Epithelial cell of umbilical artery (primary cell): ENCODE data around the gene ZNF71. TPM values are rescaled to one million over a fixed set of nuclear protein-coding genes. Genes with fewer than 3 reads are reported as not detected.

ENCODE experiments used
- total RNA-seq: library from RNA; depleted of rRNA; stranded (reverse); fragments of >200 nt; gene quantifications from 2 replicates; pipeline ENCODE4 v1.2.3, GENCODE V29; 2014

Gene ZNF71
- 7.3 and 9.4 TPM in 2 replicates for total RNA-seq

DNA sequence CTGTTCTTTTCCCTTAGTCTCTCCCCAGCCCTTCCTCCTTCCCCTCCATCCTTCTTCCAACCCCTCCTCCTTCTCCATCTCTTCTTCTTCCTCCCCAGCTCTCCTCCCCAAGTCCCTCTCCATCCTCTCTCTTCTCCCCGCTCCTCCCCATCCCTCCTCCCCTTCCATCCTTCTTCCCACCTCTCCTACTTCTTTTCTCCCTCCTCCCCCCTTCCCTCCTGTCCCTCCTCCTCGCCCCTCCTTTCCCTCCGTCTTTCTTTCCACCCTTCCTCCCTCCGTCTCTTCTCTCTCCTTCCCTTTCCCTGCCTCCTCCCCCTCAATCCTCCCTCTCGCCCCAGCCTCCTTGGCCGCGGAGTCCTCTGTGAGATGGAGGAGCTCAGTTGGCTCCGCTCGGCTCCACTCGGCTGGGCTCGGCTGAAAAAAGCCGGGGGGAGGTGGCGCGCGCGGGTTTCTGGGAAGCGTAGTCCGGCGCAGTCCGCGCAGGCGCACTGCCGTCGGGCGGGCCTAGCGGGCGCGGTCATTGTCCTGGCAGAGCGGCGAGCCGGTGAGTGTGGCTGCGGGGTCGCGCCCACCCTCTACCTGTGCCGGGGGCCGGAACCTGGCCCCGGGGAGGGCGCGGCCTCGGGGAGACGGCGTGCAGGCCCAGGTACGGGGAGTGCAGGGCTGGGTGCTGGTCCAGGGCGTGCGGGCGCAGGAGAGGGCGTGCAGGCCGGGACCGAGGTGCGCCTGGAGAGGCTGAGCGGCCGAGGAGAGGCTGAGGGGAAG is at the start of gene ZNF71:
Gene ZNF71 (plus strand): TSS at position 520 of the 765 bp plus-strand sequence. CDS start 6,257 bp downstream, outside the sequence.

DNA sequence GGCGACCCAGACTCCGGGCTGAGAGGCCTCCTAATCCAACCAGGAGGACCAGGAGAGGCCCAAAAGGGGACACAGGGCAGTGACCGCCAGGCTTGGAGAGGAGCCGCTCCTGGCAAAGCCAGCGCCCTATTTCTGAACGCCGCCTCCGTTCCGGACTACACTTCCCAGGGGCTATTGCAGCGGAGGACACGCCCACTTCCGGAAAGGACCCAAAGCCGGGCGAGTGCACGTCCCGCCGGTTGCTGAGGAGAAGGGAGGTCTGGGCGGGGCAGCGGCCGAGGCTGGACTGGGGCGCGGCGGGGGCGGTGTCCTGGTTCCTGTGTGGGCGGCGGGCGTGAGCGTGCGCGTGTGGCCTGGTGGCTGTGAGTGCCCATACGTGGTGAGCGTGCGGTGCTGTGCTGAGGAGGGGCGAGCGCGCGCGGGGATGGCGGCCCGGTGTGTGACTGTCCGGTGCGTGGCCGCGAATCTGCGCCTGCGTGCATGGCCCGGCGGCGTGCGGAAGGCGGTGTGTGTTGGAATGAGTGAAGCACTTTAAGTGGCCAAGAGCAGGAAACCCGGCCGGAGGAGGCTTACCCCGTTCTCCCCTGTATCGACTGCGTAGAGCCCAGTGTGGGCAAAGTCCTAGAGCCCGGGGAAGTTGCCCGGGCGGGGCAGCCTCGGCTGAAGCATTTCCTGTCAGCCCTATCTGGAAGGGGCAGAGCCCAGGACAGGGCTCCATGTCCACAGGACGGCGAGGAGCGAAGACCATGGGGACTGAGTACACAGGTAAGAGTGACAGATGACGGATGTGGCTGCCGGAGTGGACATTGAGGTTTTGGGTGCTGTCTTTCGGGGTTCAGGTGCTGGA is 27.6 kb upstream of the ZNF71 start, which contains the start of gene ZNF470:
Gene ZNF470 (plus strand): TSS at position 195 of the 847 bp plus-strand sequence. CDS start 2,844 bp downstream, outside the sequence.

DNA sequence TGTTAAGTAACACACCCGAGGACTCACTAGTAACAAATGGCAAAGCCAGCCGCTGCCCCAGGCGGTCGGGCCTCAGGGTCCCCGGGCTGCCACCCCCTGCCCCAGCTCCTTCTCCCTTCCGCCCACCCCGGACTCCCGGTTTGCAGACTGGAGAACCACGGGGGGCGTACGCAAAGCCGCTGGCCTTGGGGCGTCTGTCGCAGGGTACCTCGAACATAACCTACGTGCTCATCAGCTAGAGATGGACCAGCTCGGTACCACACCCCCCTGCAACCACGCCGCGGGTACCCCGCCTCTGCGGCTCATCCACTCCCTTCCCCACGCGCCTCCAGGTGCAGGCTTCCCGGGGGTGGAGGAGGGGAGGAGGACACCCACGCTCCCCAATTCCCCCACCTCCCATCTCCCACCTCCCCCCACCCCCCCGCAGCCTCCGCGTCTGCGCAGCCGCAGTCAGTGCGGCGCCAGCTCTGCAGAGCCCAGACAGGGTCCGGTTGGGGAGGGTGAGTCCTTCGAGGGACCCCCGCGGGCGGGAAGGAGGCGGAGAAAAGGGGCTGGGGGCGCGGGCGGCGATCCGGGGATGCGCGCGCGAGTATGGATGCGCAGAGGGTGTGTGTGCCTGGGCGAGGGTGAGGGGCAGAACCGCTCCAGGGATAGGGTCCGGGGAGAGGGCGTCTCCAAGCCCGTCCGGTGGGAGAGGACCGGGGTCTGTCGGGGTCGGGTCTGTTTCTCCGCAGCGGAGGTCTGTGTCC is 47.8 kb downstream of the ZNF71 start, which contains the start of gene SMIM17:
Gene SMIM17 (plus strand): TSS at position 449 of the 749 bp plus-strand sequence. CDS start 2,509 bp downstream, outside the sequence.

DNA sequence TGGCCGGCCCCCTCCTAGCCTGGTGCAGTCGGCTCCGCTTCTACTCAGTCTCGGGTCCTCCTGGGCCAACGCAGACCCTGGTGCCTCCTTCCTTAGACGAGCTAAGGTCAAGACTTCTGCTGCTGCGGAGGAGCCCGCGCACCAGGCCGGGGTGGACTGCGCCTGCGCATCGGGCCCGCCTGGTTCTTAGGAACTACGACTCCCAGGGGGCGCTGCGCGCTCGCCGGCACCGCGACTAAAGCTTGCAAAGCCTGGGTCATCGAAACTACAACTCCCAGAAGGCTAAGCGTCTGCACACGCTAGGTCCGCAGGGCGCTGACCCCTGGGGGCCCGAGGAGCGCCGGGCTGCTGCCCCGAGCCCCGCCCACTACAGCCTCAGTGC is 76.5 kb downstream of the ZNF71 start, which contains the start of gene ZNF835:
Gene ZNF835 (minus strand): TSS at position 145 of the 382 bp plus-strand sequence. CDS start 6,559 bp downstream, outside the sequence.

Other genes with a start within 250 kb of the ZNF71 start
- gene ZNF582, start 201.8 kb upstream of the ZNF71 start, total RNA-seq: 0.91 and 2.6 TPM in 2 replicates
- 3.2 and 4.6 TPM in 2 replicates for gene ZNF583, start 191.0 kb upstream of the ZNF71 start, total RNA-seq
- 1.6 and 1.8 TPM in 2 replicates for gene ZNF667, start 118.0 kb upstream of the ZNF71 start, total RNA-seq
- 0.97 and 1.1 TPM in 2 replicates for gene ZNF471, start 87.4 kb upstream of the ZNF71 start, total RNA-seq
- gene ZFP28, start 56.4 kb upstream of the ZNF71 start, total RNA-seq: 4.6 and 5.2 TPM in 2 replicates
- 2.3 and 2.7 TPM in 2 replicates for gene ZNF470, start 27.8 kb upstream of the ZNF71 start, total RNA-seq
- 0.32 TPM in 1 of 2 replicates, not detected in the other for gene SMIM17, start 47.9 kb downstream of the ZNF71 start, total RNA-seq
- gene ZNF835, start 76.5 kb downstream of the ZNF71 start, total RNA-seq: under 0.01 and 0.15 TPM in 2 replicates
- gene PEG3, start 245.4 kb downstream of the ZNF71 start, total RNA-seq: 0.32 TPM in 1 of 2 replicates, not detected in the other
- not detected in 2 replicates for gene ZIM2, start 245.4 kb downstream of the ZNF71 start, total RNA-seq